Embryonic facial prominence (tissue), 1 donor: ENCODE results near the gene MISP.

ENCODE experiments used
- DNase-seq: peaks from one replicate; pipeline ENCODE4 v3.0.0-alpha.2; 2016; ENCODE audit errors: extremely low spot score

The MISP gene

GRCh38 chr19:772730-773436 is 22.0 kb downstream of the MISP start:
- DNase-seq, result no peak

DNA sequence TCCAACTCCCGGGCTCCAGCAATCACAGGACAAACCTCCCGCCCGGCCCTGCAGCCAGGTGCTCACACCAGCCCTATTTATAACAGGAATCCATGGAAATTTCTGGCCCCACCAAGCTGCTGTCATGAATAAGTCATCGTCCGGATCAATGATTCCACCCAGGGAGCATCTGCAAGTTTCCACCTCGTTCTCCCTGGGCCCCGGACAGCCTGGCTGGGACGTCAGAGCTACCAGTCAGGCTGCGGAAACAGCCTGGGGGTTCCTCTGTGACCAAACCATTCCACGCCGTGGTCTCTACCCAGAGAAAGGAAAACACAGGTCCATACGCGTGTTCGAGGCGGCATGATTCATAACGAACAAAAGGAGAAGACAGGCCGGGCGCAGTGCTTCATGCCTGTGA is 25.6 kb downstream of the MISP start:
- DNase-seq, result no peak

DNA sequence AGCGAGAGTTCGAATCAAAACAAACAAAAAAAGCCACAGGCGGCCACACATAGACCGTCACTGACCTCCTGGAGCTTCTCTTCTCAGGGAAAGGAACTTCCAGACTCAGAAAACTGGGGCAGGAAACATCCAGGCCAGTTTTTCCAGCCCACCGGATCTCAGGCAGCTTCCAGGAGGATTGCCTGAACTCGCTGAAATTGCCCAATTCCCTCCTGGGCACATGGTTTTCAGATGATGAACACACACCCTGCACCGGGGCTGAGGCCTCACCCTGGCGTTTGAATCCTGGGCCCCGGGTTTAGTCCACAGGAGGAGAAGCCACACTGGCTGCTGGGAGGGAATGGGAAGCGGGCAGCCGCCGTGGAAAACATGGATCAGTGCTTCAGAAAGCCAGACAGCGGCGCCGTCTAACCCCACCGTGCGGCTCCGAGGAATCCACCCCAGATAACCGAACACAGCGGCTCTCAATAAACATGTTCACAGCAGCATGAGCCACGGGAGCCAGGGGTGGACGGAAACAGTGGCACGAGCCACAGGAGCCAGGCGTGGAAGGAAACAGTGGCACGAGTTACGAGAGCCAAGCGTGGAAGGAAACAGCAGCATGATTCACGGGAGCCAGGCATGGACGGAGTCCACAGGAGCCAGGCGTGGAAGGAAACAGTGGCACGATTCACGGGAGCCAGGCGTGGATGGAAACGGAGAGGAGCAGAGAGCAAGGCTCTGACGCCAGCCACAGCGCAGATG is 28.2 kb downstream of the MISP start:
- no peak for DNase-seq

DNA sequence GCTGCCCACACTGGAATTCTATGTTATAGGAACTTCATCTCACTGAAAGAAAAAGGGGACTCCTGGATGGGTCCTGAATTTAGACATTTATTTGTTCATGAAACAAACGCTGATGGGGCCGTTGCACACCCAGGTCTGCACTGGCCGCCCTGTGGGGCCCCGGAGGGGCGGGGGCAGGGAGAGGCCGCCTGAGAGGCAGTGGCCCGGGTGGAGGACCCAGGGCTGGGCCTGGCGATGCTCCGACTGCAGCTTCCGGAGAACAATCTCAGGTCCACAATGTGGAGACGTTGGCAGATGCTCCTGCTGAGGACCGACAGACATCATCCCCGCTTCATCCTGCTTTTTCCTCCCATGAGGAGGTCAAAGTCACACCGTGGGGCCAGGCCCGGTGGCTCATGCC is 30.0 kb downstream of the MISP start:
- no peak for DNase-seq

DNA sequence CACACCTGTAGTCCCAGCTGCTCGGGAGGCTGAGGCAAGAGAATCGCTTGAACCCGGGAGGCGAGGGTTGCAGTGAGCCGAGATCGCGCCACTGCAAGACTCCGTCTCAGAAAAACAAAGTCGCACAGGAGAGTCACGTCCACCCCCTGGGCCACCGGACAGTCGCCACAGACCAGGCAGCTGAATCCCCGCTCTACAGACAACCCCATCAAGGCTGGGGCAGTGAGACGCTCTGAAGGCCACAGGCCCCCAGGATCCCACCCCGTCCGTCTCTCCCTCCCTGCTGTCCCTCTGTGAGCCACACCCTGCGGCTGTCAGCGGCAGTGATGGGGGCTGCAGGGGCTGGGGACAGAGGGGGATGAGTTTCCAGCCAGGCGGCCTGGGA is 30.9 kb downstream of the MISP start:
- DNase-seq, result no peak

- no peak for DNase-seq
These were observed 31.4 kb downstream of the MISP start for GRCh38 chr19:782185-782877.

DNA sequence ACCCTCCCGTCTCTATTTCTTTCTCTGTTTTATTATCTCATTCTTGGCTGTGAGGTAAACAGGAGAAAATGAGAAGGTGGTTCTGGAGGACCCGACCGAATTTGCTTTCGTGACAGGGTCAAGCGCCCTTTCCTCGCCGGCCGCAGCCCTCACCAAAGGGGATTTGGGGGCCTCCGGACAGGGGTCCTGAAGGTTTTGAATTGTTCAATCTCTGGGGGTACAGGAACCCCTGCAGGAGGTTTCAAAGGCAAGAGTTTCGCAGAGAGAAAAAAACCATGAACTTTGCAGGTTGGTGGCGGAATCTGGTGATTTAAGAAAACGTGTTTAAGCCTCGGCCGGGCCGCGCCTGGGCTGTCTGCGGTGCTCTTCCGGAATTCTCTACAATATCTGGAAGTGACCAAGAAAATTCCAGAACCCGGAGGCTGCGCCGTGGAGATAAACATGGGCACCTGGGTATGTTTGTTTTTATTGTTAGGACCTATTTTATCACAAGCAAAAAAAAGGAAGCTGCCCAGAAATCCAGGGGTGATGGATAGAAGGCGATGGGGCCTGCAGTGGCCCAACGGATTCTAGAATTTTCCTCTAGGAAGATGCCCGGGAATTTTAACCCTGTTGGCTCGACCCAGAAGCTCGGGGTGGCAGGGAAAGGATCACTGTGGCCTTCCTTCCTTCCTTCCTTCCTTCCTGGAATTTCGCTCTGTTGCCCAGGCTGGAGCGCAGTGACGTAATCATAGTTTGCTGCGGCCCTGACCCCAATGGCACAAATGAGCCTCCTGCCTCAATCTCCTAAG is 32.2 kb downstream of the MISP start:
- DNase-seq, result no peak

DNA sequence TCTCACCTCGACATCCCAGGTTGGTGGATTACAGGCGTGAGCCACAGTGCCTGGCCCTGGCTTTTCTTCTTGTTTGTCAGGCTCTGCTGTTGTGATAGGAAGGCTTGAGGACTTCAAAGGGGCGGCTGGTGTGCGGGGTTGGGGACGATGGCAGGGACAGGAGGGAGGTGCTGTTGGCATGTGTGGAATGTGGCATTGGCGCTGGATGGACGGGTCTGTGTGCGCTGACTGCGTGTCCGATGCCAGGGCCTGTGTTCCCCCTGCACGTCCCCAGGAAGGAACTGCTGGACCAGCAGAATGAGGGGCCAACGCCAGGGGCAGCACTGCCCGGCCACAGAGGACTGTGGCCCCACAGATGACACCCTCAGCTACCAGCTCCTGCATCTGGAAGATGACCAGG is 33.6 kb downstream of the MISP start:
- no peak for DNase-seq

GRCh38 chr19:787536-787935 is 36.6 kb downstream of the MISP start:
- no peak for DNase-seq

GRCh38 chr19:788686-788982 is 37.7 kb downstream of the MISP start:
- DNase-seq, result no peak

DNA sequence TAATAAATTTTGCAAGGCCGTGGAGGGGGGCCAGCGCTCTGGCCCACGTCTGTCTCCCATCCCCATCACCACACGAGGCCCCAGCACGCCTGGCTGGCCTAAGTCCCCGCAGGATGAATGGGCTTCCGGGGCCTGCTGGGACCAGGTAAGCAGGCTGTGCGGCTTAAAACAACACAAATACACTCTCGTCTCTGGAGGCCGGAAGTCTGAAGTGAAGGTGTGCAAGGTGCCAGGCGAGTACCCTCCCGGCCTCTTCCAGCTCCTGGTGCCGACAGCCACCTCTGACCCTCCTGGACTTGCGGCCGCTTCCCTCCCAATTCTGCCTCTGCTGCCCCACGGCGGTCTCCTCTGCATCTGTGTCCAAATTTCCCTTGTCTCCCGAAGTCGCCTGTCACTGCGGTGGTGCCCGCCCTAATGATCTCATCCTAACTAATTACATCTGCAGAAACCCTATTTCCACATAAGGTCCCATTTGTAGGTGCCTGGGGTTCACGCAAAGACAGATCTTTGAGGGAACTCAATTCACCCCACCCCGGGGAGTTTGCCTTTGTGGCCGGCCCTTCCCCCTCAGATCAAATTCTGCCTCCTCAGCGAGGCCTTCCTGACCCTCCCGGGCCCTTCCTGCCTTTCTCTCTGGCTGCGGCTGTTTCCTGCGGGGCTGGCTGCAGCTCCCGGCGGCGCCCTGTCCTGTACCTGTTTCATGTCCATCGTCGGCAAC is 38.2 kb downstream of the MISP start:
- no peak for DNase-seq

GRCh38 chr19:789701-790060 is 38.8 kb downstream of the MISP start:
- DNase-seq, result no peak

- no peak for DNase-seq
These were observed 40.2 kb downstream of the MISP start for GRCh38 chr19:791007-791566.

DNA sequence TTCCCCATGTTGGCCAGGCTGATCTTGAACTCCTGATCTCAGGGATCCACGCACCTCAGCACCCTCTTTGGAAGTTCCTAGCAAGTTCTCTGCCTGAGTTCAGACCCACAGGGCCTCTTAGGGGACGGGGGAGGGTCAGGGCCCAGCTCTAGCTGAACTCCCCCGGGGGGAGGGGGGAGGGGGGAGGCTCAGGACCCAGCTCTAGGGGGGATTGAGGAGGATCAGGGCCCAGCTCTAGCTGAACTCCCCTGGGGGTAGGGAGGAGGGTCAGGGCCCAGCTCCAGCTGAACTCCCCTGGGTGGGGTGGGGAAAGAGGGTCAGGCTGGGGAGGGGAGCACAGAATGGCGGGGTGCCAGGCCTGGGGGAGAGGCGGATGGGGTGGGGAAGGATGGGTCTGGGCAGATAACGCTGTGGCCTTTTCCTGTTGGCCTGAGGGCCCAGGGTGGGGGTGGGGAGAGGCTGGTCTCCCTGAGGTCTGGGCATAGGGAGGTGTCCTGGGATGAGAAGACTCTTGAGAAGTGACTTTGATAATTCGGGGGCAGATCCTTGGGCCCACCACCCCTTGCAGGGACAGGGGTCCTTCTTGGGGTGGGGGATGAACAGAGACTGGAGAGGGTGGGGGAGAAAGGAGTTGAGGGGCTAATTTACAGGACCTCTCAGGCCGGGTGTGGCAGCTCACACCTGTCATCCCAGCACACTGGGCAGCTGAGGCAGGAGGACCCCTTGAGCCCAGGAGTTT is 40.8 kb downstream of the MISP start:
- no peak for DNase-seq

DNA sequence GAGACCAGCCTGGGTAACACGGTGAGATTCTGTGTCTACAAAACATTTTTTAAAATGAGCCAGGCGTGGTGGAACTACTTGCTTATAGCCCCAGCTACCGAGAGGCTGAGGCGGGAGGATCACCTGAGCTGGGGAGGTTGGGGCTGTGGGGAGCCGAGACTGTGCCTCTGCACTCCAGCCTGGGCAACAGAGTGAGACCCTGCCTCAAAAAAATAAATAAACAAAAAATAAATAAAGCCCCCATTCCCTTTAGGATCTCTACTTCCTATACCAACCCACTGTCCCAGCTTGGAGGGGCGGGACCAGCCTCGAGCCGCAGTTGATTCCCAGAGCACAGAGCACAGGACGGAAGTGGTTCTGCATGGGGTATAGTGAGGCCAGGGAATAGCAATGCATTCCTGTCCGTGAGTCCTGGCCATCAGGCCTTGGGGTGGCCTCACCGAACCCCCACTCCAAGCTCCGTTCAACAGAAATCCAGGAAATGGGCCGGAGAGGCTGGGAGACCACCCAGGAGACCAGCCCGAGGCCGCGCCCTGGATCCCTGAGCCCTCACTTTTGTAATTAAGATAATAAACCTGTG is 41.5 kb downstream of the MISP start:
- DNase-seq, result no peak

- no peak for DNase-seq
These were observed 42.9 kb downstream of the MISP start for GRCh38 chr19:793806-794205.

DNA sequence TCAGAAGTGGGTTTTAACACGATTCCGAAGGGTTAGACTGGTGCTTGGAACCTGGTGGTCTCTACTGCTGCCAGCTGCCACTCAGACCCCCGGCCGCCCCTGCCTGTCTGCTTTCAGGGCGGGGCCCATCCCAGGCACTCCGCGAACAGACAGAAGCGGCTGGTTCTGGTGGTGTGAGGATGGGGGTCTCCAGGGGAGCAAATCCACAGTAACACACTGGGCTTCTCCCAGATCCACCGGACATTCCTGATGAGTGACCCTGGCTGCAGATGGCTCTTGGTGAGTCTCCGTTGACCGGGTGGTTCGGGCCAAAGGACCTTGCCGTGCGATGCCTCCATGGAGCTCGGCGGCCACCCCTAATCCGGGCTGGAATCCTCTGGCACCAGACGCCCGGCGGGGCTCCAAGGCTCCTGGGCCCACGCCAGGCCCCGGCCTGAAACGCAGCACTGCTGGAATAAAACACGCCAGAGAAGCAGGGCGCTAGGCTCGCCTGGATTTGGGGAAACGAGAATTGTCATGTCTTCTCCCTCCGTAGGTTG is 44.2 kb downstream of the MISP start:
- no peak for DNase-seq

DNA sequence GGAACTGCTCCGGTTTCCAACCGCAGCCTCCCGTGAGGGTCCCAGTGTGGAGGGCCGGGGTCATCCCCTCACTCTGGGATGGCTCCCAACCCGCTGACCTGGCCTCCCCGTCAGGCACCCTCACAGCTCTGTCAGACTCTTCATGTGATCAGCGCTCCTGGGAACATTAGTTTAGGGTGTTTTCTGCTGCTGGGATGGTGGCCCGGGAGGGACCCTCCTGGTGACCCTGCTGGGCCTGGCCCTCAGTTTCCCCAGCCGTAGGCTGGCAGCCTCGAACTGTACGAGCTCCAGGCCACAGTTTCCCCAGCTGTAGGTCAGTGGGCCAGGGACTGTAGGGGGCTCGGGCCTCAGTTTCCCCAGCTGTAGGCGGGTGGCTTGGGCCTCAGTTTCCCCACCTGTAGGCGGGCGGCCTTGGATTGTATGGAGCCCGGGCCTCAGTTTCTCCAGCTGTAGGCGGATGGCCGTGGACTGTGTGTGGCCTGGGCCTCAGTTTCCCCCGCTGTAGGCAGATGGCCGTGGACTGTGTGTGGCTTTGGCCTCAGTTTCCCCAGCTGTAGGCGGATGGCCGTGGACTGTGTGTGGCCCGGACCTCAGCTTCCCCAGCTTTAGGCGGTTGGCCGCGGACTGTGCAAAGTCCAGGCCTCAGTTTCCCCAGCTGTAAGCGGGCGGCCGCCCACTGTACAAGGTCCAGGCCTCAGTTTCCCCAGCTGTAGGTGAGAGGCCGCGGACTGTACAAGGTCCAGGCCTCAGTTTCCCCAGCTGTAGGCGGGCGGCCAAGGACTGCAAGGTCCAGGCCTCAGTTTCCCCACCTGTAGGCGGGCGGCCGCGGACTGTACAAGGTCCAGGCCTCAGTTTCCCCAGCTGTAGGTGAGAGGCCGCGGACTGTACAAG is 45.0 kb downstream of the MISP start:
- no peak for DNase-seq
